K562 (cell line): Measurements from ENCODE around the gene SF3A2. TPM values are rescaled to one million over a fixed set of nuclear protein-coding genes. Genes with fewer than 3 reads are reported as not detected.

Experiments
- ATAC-seq: fragments of 200-7000 bp; cut with Tn5 transposase; 3 replicates; pipeline ENCODE4 v1.9.1; 2020; ENCODE audit warnings: moderate library complexity
- BruUV-seq: library from RNA; stranded (reverse); fragments of 400-500 nt; replicated peaks from 2 replicates; lab custom pipeline; 2021; lab: Mats Ljungman, UMichigan
- CTCF ChIA-PET: fragments of 300-600 bp; formaldehyde crosslinking; extraction: SDS; loops from one replicate; lab custom pipeline; 2021; ENCODE audit warnings: low intra/inter-chr PET ratio; lab: Yijun Ruan, JAX
- POLR2A ChIA-PET: fragments of 300-600, 350-650 bp; sonication (Branson Sonifier 250); formaldehyde crosslinking; extraction: SDS; loops from one replicate; lab custom pipeline; 2021; ENCODE audit warnings: antibody characterized with exemption, inconsistent platforms; lab: Yijun Ruan, JAX
- DNase-seq, 4 experiments: peaks; one replicate each; pipeline versions ENCODE4 v3.0.0 to v3.0.0-alpha.2; 2011 to 2018; ENCODE audit warnings: low spot score in 3 of 4, mixed read lengths in 3 of 4; ENCODE audit errors: extremely low read depth in 1 of 4
- FAIRE-seq: peaks from 2 replicates; lab custom pipeline; 2011; peaks lifted over from hg19 to GRCh38; lab: Jason Lieb, UNC
- H2AFZ ChIP-seq: 2 replicates; pipeline ENCODE4 v1.6.0; 2011; ENCODE audit warnings: low read depth, low read length, control low read depth, inconsistent platforms
- H3K27ac ChIP-seq: fragments of 200-600 bp; 3 replicates; pipeline ENCODE4 v1.8.0; 2011; ENCODE audit warnings: low read depth, mild to moderate bottlenecking, control low read depth, inconsistent platforms, low read length, moderate library complexity, mixed read lengths; ENCODE audit errors: extremely low read depth
- H3K27me3 ChIP-seq, 2 experiments: fragments of 300-600 bp in 1 of 2; 2 replicates in 1 of 2; 3 replicates in 1 of 2; pipeline versions ENCODE4 v1.6.0 to v1.8.0; 2011; ENCODE audit warnings: inconsistent platforms in 2 of 2, low read length in 2 of 2, mild to moderate bottlenecking in 1 of 2, mixed read lengths in 1 of 2, moderate library complexity in 1 of 2; ENCODE audit not compliant: control insufficient read depth in 2 of 2, insufficient read depth in 2 of 2
- H3K36me3 ChIP-seq: fragments of 300-600 bp; 3 replicates; pipeline ENCODE4 v1.8.0; 2011; ENCODE audit warnings: mild to moderate bottlenecking, low read length, inconsistent platforms; ENCODE audit not compliant: control insufficient read depth, insufficient read depth
- H3K4me1 ChIP-seq, 2 experiments: fragments of 200-600 bp in 1 of 2; replicated peaks in 1 of 2; 2 replicates in 1 of 2; 3 replicates in 1 of 2; pipeline versions ENCODE4 v1.5.1 to v1.8.0; 2011; ENCODE audit warnings: inconsistent platforms in 2 of 2, low read length in 2 of 2, mild to moderate bottlenecking in 1 of 2, mixed read lengths in 1 of 2, moderate library complexity in 1 of 2; ENCODE audit not compliant: control insufficient read depth in 2 of 2, insufficient read depth in 2 of 2
- H3K4me2 ChIP-seq: 2 replicates; pipeline ENCODE4 v1.6.1; 2011; ENCODE audit warnings: low read length, control low read depth, inconsistent platforms, mixed read lengths; ENCODE audit not compliant: insufficient read depth
- H3K4me3 ChIP-seq: fragments of 200-600 bp; sonication (generic), shearing (Covaris generic); 2 replicates; pipeline ENCODE4 v1.5.1; 2016; ENCODE audit warnings: control low read depth, inconsistent platforms
- H3K79me2 ChIP-seq: fragments of 200-600 bp; 3 replicates; pipeline ENCODE4 v1.8.0; 2011; ENCODE audit warnings: low read length, inconsistent platforms; ENCODE audit not compliant: control insufficient read depth, insufficient read depth
- H3K9ac ChIP-seq, 2 experiments: 2 replicates each; pipeline versions ENCODE4 v1.6.0 to v1.6.1; 2011; ENCODE audit warnings: low read depth in 2 of 2, low read length in 2 of 2, control low read depth in 1 of 2, inconsistent platforms in 1 of 2, mild to moderate bottlenecking in 1 of 2, mixed read lengths in 1 of 2; ENCODE audit not compliant: insufficient read depth in 1 of 2
- H3K9me1 ChIP-seq: one replicate; pipeline ENCODE4 v1.6.0; 2011; ENCODE audit warnings: inconsistent platforms, mild to moderate bottlenecking, low read length, moderate library complexity; ENCODE audit not compliant: control insufficient read depth, insufficient read depth
- H3K9me3 ChIP-seq: replicated peaks from 2 replicates; pipeline ENCODE4 v1.5.1; 2011; ENCODE audit warnings: low read depth, low read length, inconsistent platforms; ENCODE audit not compliant: control insufficient read depth, insufficient read depth
- H4K20me1 ChIP-seq: replicated peaks from 2 replicates; pipeline ENCODE4 v1.6.1; 2011; ENCODE audit warnings: low read length, inconsistent platforms, mixed read lengths; ENCODE audit not compliant: control insufficient read depth, insufficient read depth
- BRD9 ChIP-seq: fragments of 450-650 bp; IDR thresholded peaks from 2 replicates; pipeline ENCODE4 v1.6.1; 2018; ENCODE audit warnings: low read depth; ENCODE audit not compliant: partially characterized antibody
- CCNT2 ChIP-seq: IDR thresholded peaks from 2 replicates; pipeline ENCODE4 v1.6.1; 2011; ENCODE audit warnings: borderline replicate concordance, low read depth, mild to moderate bottlenecking, moderate library complexity, mixed read lengths, low read length; ENCODE audit not compliant: insufficient read length; ENCODE audit errors: extremely low read depth
- CEBPG ChIP-seq, 3 experiments: fragments of 200-800 bp in 1 of 3; sonication (Bioruptor generic) in 1 of 3; sonication (generic) in 1 of 3; formaldehyde crosslinking in 1 of 3; IDR thresholded peaks in 2 of 3; conservative IDR thresholded peaks in 1 of 3; 2 replicates each; pipeline versions ENCODE4 v1.6.1 to v1.8.0; 2016 to 2022; ENCODE audit warnings: missing compliant biosample characterization in 2 of 3, missing genetic modification characterization in 2 of 3, mild to moderate bottlenecking in 1 of 3, missing genetic modification reagents in 1 of 3
- HIVEP1 ChIP-seq: fragments of 250-450 bp; sonication (Bioruptor Pico); IDR thresholded peaks from 2 replicates; pipeline ENCODE4 v1.4.0; 2020; ENCODE audit warnings: mild to moderate bottlenecking
- HNRNPL ChIP-seq: fragments of 200-400 bp; formaldehyde crosslinking; IDR thresholded peaks from 2 replicates; pipeline ENCODE4 v1.6.1; 2017; ENCODE audit warnings: low read depth, mild to moderate bottlenecking, low read length
- MCM5 ChIP-seq: fragments of 450-650 bp; IDR thresholded peaks from 2 replicates; pipeline ENCODE4 v1.6.1; 2016; ENCODE audit warnings: low read depth
- NONO ChIP-seq, 2 experiments: fragments of 200-400 bp in 1 of 2; fragments of 450-650 bp in 1 of 2; formaldehyde crosslinking in 1 of 2; IDR thresholded peaks; 2 replicates each; pipeline ENCODE4 v1.6.1; 2017; ENCODE audit warnings: low read depth in 2 of 2, mild to moderate bottlenecking in 2 of 2, moderate library complexity in 2 of 2, low read length in 1 of 2
- PHB ChIP-seq: fragments of 250-450 bp; sonication (Bioruptor Pico); IDR thresholded peaks from 2 replicates; pipeline ENCODE4 v1.5.0; 2021
- POLR2G ChIP-seq: fragments of 200-400 bp; formaldehyde crosslinking; IDR thresholded peaks from 2 replicates; pipeline ENCODE4 v1.6.1; 2017; ENCODE audit warnings: low read depth, mild to moderate bottlenecking, antibody characterized with exemption, low read length, moderate library complexity
- PTRF ChIP-seq: fragments of 450-650 bp; IDR thresholded peaks from 2 replicates; pipeline ENCODE4 v1.6.1; 2016; ENCODE audit warnings: mild to moderate bottlenecking, missing genetic modification characterization, missing compliant biosample characterization
- PTTG1 ChIP-seq: fragments of 450-650 bp; IDR thresholded peaks from 2 replicates; pipeline ENCODE4 v1.6.1; 2016; ENCODE audit warnings: low read depth, mild to moderate bottlenecking, missing genetic modification characterization, missing compliant biosample characterization
- RBFOX2 ChIP-seq: fragments of 200-400 bp; formaldehyde crosslinking; IDR thresholded peaks from 2 replicates; pipeline ENCODE4 v1.6.1; 2017; ENCODE audit warnings: low read depth, mild to moderate bottlenecking, low read length, moderate library complexity
- RBM22 ChIP-seq: fragments of 200-400 bp; formaldehyde crosslinking; IDR thresholded peaks from 2 replicates; pipeline ENCODE4 v1.6.1; 2018; ENCODE audit warnings: low read length, low read depth; ENCODE audit not compliant: poor library complexity, severe bottlenecking
- TAF9B ChIP-seq: fragments of 450-650 bp; IDR thresholded peaks from 2 replicates; pipeline ENCODE4 v1.6.1; 2018; ENCODE audit warnings: mild to moderate bottlenecking; ENCODE audit not compliant: partially characterized antibody
- TARDBP ChIP-seq: fragments of 450-650 bp; IDR thresholded peaks from 2 replicates; pipeline ENCODE4 v1.6.1; 2016
- TBL1XR1 ChIP-seq, 2 experiments: IDR thresholded peaks; 2 replicates each; pipeline ENCODE4 v1.6.1; 2012; ENCODE audit warnings: improper control_type of control experiment in 2 of 2, low read length in 2 of 2, mild to moderate bottlenecking in 1 of 2
- ZBTB33 ChIP-seq: sonication (generic); formaldehyde crosslinking; IDR thresholded peaks from 2 replicates; pipeline ENCODE4 v1.8.1; 2023; ENCODE audit warnings: mild to moderate bottlenecking, missing genetic modification reagents
- ZBTB7A ChIP-seq: IDR thresholded peaks from 2 replicates; pipeline ENCODE4 v1.6.1; 2011; ENCODE audit warnings: low read depth, mild to moderate bottlenecking, low read length, moderate library complexity, borderline replicate concordance; ENCODE audit not compliant: control insufficient read depth
- ZNF232 ChIP-seq: sonication (generic); formaldehyde crosslinking; IDR thresholded peaks from 2 replicates; pipeline ENCODE4 v1.8.0; 2022; ENCODE audit warnings: mild to moderate bottlenecking, missing genetic modification reagents
- ZNF24 ChIP-seq: fragments of 450-650 bp; IDR thresholded peaks from 2 replicates; pipeline ENCODE4 v1.6.1; 2016
- ZNF282 ChIP-seq: sonication (generic); formaldehyde crosslinking; IDR thresholded peaks from 2 replicates; pipeline ENCODE4 v1.8.1; 2023; ENCODE audit warnings: missing genetic modification reagents
- ZNF764 ChIP-seq: fragments of 250-450 bp; sonication (Bioruptor Pico); IDR thresholded peaks from 2 replicates; pipeline ENCODE4 v1.4.0; 2020; ENCODE audit warnings: low read depth, mild to moderate bottlenecking, moderate library complexity
- WGBS: fragments of 100-300 bp; shearing (Covaris generic); methylation state at CpG from one replicate; pipeline ENCODE4 v1.1.6; 2016; ENCODE audit warnings: low coverage, mixed read lengths; ENCODE audit not compliant: insufficient coverage; ENCODE audit errors: missing lambda C conversion rate; 5-methylcytosine and 5-hydroxymethylcytosine counted together
- in situ Hi-C: fragments of 300-500 bp; cut with MboI; formaldehyde crosslinking; loops from 4 replicates; pipeline ENCODE4 v1.15.0; 2018; ENCODE audit warnings: inconsistent platforms, mixed read lengths
- intact Hi-C: fragments of 100-400 bp; cut with micrococcal nuclease; formaldehyde crosslinking; loops from 2 replicates; pipeline ENCODE4 v1.14.2; 2022
- polyA plus RNA-seq, 8 experiments: library from polyadenylated mRNA; depleted of rRNA in 4 of 8; stranded (reverse) in 5 of 8; unstranded in 3 of 8; fragments of >200 nt; fragmentation: Nextera tagmentation in 2 of 8; fragmentation: Illumina TruSeq in 1 of 8; extraction: Ambion mirVana in 2 of 8; extraction: Trizol in 1 of 8; gene quantifications; 2 replicates each; pipeline versions ENCODE4 v1.2.1 to v1.2.3, GENCODE V29; 2011 to 2014; ENCODE audit warnings: inconsistent platforms in 1 of 8, missing spikeins in 1 of 8
- total RNA-seq, 7 experiments: library from RNA; depleted of rRNA in 6 of 7; stranded (reverse); fragments of >200 nt in 6 of 7; fragmentation: Illumina TruSeq in 2 of 7; extraction: Trizol in 2 of 7; gene quantifications; 2 replicates each; pipeline versions ENCODE4 v1.2.1 to v1.2.3, GENCODE V29; 2011 to 2021; ENCODE audit warnings: low replicate concordance in 1 of 7

The SF3A2 gene
- total and polyA plus RNA-seq, 9 of the 15 experiments (the other 6 are each of a cell fraction or from before 2014, with no cell fraction given) = 0.17 to 194 (median 22.8) TPM

- no TSS peak for BruUV-seq
- Histone ChIP-seq H3K4me1 (peaks cover 6 to 58% of the 10 kb centered on the region in 2 experiments), H2AFZ (no peak overlapping the region), H4K20me1 (peaks cover 9% of the 10 kb centered on the region), H3K9me3 (no peaks in the 10 kb centered on the region), H3K79me2 (peaks cover 17% of the 10 kb centered on the region), H3K27me3 (no peaks in the 10 kb centered on the region), H3K4me2 (no peak overlapping the region), H3K36me3 (peaks cover 8% of the 10 kb centered on the region), H3K9me1 (peaks cover 5% of the 10 kb centered on the region), H3K4me3 (no peak overlapping the region), H3K9ac (no peak overlapping the region), H3K27ac (no peak overlapping the region)
- POLR2A ChIA-PET = interaction anchor here (0.5 to 2.5 kb wide), 11 partner anchors 8 to 639 kb away, joined by 3 to 14 read pairs (median 4); no protein-coding TSS in a partner anchor
- CTCF ChIA-PET = no interaction called here
- DNase-seq = no peak
- WGBS = 84% methylated on average over 29 of the region's 33 CpGs
- in situ Hi-C loops = no loop called here
- intact Hi-C loops = loop anchor here (5.0 kb wide), 2 partner anchors 39 to 334 kb away; no protein-coding TSS in a partner anchor
- no peak for FAIRE-seq
- no peak for ATAC-seq
- TF ChIP-seq ZBTB33 (CRISPR knock-in tag) = peak; percentile 89
- TF ChIP-seq ZNF24 = no peak
- TF ChIP-seq HNRNPL = peak; percentile 84
- peak; percentile 14 for TF ChIP-seq CCNT2
- no peak for TF ChIP-seq ZNF282 (CRISPR knock-in tag)
- TF ChIP-seq TAF9B = no peak
- no peak for TF ChIP-seq PTTG1 (tag)
- no peak for TF ChIP-seq CEBPG (CRISPR knock-in tag; IDR thresholded peaks at IDR 0.05)
- no peak for TF ChIP-seq CEBPG (tag; conservative IDR thresholded peaks at IDR 0.05 in 1 of 2, IDR thresholded peaks at IDR 0.05 in 1 of 2)
- TF ChIP-seq RBM22 = peak; percentile 97
- TF ChIP-seq BRD9 = no peak
- TF ChIP-seq TARDBP = no peak
- TF ChIP-seq TBL1XR1 (IDR thresholded peaks at IDR 0.05; ENCODE audit: low read length in 2 of 2) = no peak
- TF ChIP-seq POLR2G = peak; percentile 78
- TF ChIP-seq RBFOX2 = peak; percentile 57
- TF ChIP-seq ZNF232 (CRISPR knock-in tag) = no peak
- TF ChIP-seq MCM5 = no peak
- TF ChIP-seq ZNF764 (CRISPR knock-in tag) = no peak
- TF ChIP-seq NONO (IDR thresholded peaks at IDR 0.05; ENCODE audit: low read depth in 2 of 2, low read length in 1 of 2) = 0 out of 4 replicates have a peak, but pooled peaks of 1 of the 2 experiments have one; percentile 12
- TF ChIP-seq PHB (CRISPR knock-in tag) = no peak
- TF ChIP-seq HIVEP1 (CRISPR knock-in tag) = no peak
- peak; percentile 38; the same call in 1 of the 2 replicates for TF ChIP-seq ZBTB7A
- no peak for TF ChIP-seq PTRF
Measured at GRCh38 chr19:2278459-2279158, 42.0 kb downstream of the SF3A2 start.
